Panc1 (cell line): Measurements from ENCODE around the gene D2HGDH.

Source experiments
- POLR2AphosphoS5 ChIP-seq: IDR thresholded peaks from 2 replicates; pipeline ENCODE4 v1.6.1; 2012; ENCODE audit warnings: mild to moderate bottlenecking, low read depth, low read length, moderate library complexity
- REST ChIP-seq, 2 experiments: IDR thresholded peaks; 2 replicates each; pipeline ENCODE4 v1.6.1; 2011 to 2012; ENCODE audit warnings: low read depth in 2 of 2, control low read depth in 1 of 2, low read length in 1 of 2, mild to moderate bottlenecking in 1 of 2, moderate library complexity in 1 of 2; ENCODE audit not compliant: insufficient read depth in 1 of 2
- TF ChIP-seq, protein P1 (sequence below): fragments of 450-650 bp; IDR thresholded peaks from 2 replicates; pipeline ENCODE4 v1.5.1; 2017; ENCODE audit warnings: mild to moderate bottlenecking

GRCh38 chr2:241750076-241750840 is 15.8 kb downstream of the D2HGDH start:
- TF ChIP-seq, protein P1, sequence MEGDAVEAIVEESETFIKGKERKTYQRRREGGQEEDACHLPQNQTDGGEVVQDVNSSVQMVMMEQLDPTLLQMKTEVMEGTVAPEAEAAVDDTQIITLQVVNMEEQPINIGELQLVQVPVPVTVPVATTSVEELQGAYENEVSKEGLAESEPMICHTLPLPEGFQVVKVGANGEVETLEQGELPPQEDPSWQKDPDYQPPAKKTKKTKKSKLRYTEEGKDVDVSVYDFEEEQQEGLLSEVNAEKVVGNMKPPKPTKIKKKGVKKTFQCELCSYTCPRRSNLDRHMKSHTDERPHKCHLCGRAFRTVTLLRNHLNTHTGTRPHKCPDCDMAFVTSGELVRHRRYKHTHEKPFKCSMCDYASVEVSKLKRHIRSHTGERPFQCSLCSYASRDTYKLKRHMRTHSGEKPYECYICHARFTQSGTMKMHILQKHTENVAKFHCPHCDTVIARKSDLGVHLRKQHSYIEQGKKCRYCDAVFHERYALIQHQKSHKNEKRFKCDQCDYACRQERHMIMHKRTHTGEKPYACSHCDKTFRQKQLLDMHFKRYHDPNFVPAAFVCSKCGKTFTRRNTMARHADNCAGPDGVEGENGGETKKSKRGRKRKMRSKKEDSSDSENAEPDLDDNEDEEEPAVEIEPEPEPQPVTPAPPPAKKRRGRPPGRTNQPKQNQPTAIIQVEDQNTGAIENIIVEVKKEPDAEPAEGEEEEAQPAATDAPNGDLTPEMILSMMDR: no peak
- no peak for TF ChIP-seq REST (IDR thresholded peaks at IDR 0.05; ENCODE audit: insufficient read depth in 1 of 2, low read depth in 2 of 2, low read length in 1 of 2)
- no peak for TF ChIP-seq POLR2AphosphoS5
